Testis (tissue), 3 donors: ENCODE measurements around the gene HEMK1. TPM values are rescaled to one million over a fixed set of nuclear protein-coding genes. Genes with fewer than 3 reads are reported as not detected.

Experiments
- DNase-seq: peaks from one replicate; pipeline ENCODE4 v3.0.0-alpha.2; 2019
- H3K27ac ChIP-seq, 2 donors: fragments of 200-600 bp; sonication (generic); one replicate each; pipeline ENCODE4 v1.5.1; 2019
- H3K27me3 ChIP-seq: fragments of 200-600 bp; sonication (generic); one replicate; pipeline ENCODE4 v1.5.1; 2019
- H3K36me3 ChIP-seq: fragments of 200-600 bp; sonication (generic); one replicate; pipeline ENCODE4 v1.5.1; 2017; ENCODE audit warnings: low read depth; ENCODE audit errors: missing control alignments
- H3K4me1 ChIP-seq: fragments of 200-600 bp; sonication (generic); one replicate; pipeline ENCODE4 v1.5.1; 2019
- H3K4me3 ChIP-seq, 2 donors: fragments of 200-600 bp; sonication (generic); one replicate each; pipeline ENCODE4 v1.5.1; 2017 to 2019
- H3K9me3 ChIP-seq: fragments of 200-600 bp; sonication (generic); one replicate; pipeline ENCODE4 v1.5.1; 2017
- CTCF ChIP-seq, 3 experiments: fragments of 450-650 bp in 2 of 3; fragments of 200-600 bp in 1 of 3; sonication (generic) in 1 of 3; IDR thresholded peaks; one replicate each; pipeline ENCODE4 v1.5.1; 2016 to 2019; ENCODE audit warnings: antibody characterized with exemption in 3 of 3, mild to moderate bottlenecking in 2 of 3, moderate library complexity in 1 of 3
- POLR2A ChIP-seq: fragments of 450-650 bp; IDR thresholded peaks from one replicate; pipeline ENCODE4 v1.6.1; 2017; ENCODE audit warnings: antibody characterized with exemption, mild to moderate bottlenecking, moderate library complexity
- WGBS, 2 donors: methylation state at CpG; one replicate each; pipeline ENCODE4 v1.1.5; 2018; 5-methylcytosine and 5-hydroxymethylcytosine counted together
- intact Hi-C: fragments of 100-400 bp; cut with DNase I; formaldehyde crosslinking; loops from one replicate; pipeline ENCODE4 v1.15.1; 2023; ENCODE audit warnings: low total_unique reads
- polyA plus RNA-seq: library from polyadenylated mRNA; stranded (reverse); fragments of 350-450 nt; fragmentation: Illumina TruSeq; extraction: RNeasy Lipid Tissue Mini Kit (QIAGEN cat#74804); gene quantifications from one replicate; pipeline ENCODE4 v1.2.3, GENCODE V29; 2014; ENCODE audit warnings: low read depth, low replicate concordance; ENCODE audit not compliant: insufficient read depth
- total RNA-seq, 2 donors: library from RNA; depleted of rRNA; stranded (reverse); fragments of >200 nt; gene quantifications; one replicate each; pipeline ENCODE4 v1.2.3, GENCODE V29; 2016

Gene HEMK1
- total and polyA plus RNA-seq, 3 donors from 2014 or later = 12.8 to 25.7 (median 13.1) TPM

GRCh38 chr3:50625231-50626182, 56.2 kb downstream of the HEMK1 start:
- intact Hi-C loops = no loop called here
- DNase-seq = no peak
- H3K27ac ChIP-seq = no peak overlapping the region
- no peak overlapping the region for H3K4me3 ChIP-seq
- no peaks in the 10 kb centered on the region for H3K4me1 ChIP-seq
- no peak for TF ChIP-seq CTCF (IDR thresholded peaks at IDR 0.05)
- H3K27me3 ChIP-seq = no peaks in the 10 kb centered on the region
- no peaks in the 10 kb centered on the region for H3K36me3 ChIP-seq
- 69 to 71% methylated on average over 13 to 18 of the region's 18 CpGs for WGBS, 2 donors
- no peaks in the 10 kb centered on the region for H3K9me3 ChIP-seq

- DNase-seq = no peak
- no peak overlapping the region for H3K27ac ChIP-seq
- no peak overlapping the region for H3K4me3 ChIP-seq
- WGBS, 2 donors = 71 to 98% methylated on average over 1 to 3 of the region's 3 CpGs
- TF ChIP-seq CTCF (IDR thresholded peaks at IDR 0.05) = no peak
- TF ChIP-seq POLR2A = no peak
- no peaks in the 10 kb centered on the region for H3K36me3 ChIP-seq
- H3K4me1 ChIP-seq = no peaks in the 10 kb centered on the region
- no peaks in the 10 kb centered on the region for H3K27me3 ChIP-seq
- H3K9me3 ChIP-seq = no peaks in the 10 kb centered on the region
- intact Hi-C loops = no loop called here
These were observed 57.1 kb downstream of the HEMK1 start for GRCh38 chr3:50626401-50626800.

GRCh38 chr3:50627407-50628051, 58.2 kb downstream of the HEMK1 start:
- Histone ChIP-seq H3K27ac (no peak overlapping the region), H3K4me1 (no peaks in the 10 kb centered on the region), H3K9me3 (no peaks in the 10 kb centered on the region), H3K27me3 (no peaks in the 10 kb centered on the region), H3K36me3 (no peaks in the 10 kb centered on the region), H3K4me3 (no peak overlapping the region)
- TF ChIP-seq POLR2A = no peak
- no peak for TF ChIP-seq CTCF (IDR thresholded peaks at IDR 0.05)
- intact Hi-C loops = no loop called here
- WGBS, 2 donors = 51 to 56% methylated on average over 6 of the region's 6 CpGs
- DNase-seq = no peak

- TF ChIP-seq CTCF (IDR thresholded peaks at IDR 0.05) (no peak), POLR2A (no peak)
- Histone ChIP-seq H3K27ac (no peak overlapping the region), H3K9me3 (no peaks in the 10 kb centered on the region), H3K4me1 (no peaks in the 10 kb centered on the region), H3K27me3 (no peaks in the 10 kb centered on the region), H3K36me3 (no peaks in the 10 kb centered on the region), H3K4me3 (no peak overlapping the region)
- intact Hi-C loops = no loop called here
- WGBS, 2 donors = 85 to 89% methylated on average over 3 of the region's 3 CpGs
- DNase-seq = no peak
These were observed 59.3 kb downstream of the HEMK1 start for GRCh38 chr3:50628601-50629000.
